Activated naive CD4-positive, alpha-beta T cell treated with anti-CD3 and anti-CD28 coated beads, Interleukin-2, amount 50 U/mL, for 24 hours (primary cell): Measurements from ENCODE around the gene TRAK2.
A peak's percentile ranks its signal among the peaks of the same experiment; 100 is the strongest.
"Not testable (repeated sequence)": the region's sequence is repeated elsewhere in the genome, so short reads cannot be mapped to it uniquely, and the experiment has no call there.

ENCODE experiments used
- H3K27ac Mint-ChIP-seq: one replicate; pipeline ENCODE4 v1.8.0; 2021; ENCODE audit warnings: mild to moderate bottlenecking, mixed read lengths
- H3K27me3 Mint-ChIP-seq: one replicate; pipeline ENCODE4 v1.8.0; 2021; ENCODE audit warnings: mixed read lengths
- H3K36me3 Mint-ChIP-seq: one replicate; pipeline ENCODE4 v1.8.0; 2021; ENCODE audit warnings: mixed read lengths
- H3K4me1 Mint-ChIP-seq: one replicate; pipeline ENCODE4 v1.8.0; 2021; ENCODE audit warnings: mixed read lengths
- H3K4me3 Mint-ChIP-seq: one replicate; pipeline ENCODE4 v1.8.0; 2021; ENCODE audit warnings: mild to moderate bottlenecking, mixed read lengths
- H3K9me3 Mint-ChIP-seq: one replicate; pipeline ENCODE4 v1.8.0; 2021; ENCODE audit warnings: mixed read lengths

TRAK2 gene

DNA sequence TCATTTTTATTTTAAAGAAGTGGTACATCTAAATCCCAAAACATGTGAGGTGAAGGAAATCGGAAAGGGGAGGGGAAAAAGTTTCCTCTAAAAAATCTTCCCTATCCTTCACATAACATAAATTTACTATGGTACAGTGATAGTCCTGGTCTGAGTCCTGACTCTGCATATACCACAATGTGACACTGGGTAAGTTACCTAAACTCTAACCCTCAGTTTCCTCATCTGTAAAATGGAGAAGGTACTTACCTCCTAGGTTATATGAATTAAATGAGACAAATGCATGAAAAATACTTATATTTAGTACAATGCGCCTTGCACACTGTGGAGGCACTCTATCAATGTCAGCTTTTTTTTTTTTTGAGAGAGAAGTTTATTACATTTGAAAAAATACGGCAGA lies 42.3 kb downstream of the TRAK2 start:
- Mint-ChIP-seq H3K36me3 (peaks cover 6% of the 10 kb centered on the region), H3K4me1 (peaks cover 37% of the 10 kb centered on the region), H3K4me3 (no peak overlapping the region), H3K9me3 (peaks cover 6% of the 10 kb centered on the region), H3K27ac (no peak overlapping the region), H3K27me3 (no peaks in the 10 kb centered on the region)

DNA sequence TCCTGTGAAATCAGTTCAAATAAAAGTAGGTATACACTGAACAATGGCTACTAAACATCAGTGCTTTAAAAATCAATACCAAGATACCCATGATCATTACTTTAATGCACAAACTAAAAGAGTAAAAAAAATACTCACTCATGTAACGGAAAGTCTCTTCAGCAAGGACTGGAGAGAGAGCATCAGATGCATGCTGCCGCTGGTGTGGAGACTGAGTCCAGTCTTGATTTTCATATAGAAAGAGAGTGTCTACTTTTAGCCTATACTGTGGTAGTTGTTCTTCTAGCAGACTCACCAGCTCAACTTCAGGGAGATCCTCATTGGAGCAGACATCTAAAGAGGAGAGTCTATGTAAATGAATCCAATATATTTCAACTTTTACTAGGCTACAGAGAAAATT lies 44.0 kb downstream of the TRAK2 start:
- Mint-ChIP-seq H3K36me3 (peaks cover 6% of the 10 kb centered on the region), H3K4me1 (peaks cover 54% of the 10 kb centered on the region), H3K4me3 (no peak overlapping the region), H3K27ac (no peak overlapping the region), H3K27me3 (no peaks in the 10 kb centered on the region), H3K9me3 (peaks cover 6% of the 10 kb centered on the region)

- no peak overlapping the region for H3K4me3 Mint-ChIP-seq
- H3K36me3 Mint-ChIP-seq = peaks cover 2% of the 10 kb centered on the region
- peaks cover 62% of the 10 kb centered on the region for H3K4me1 Mint-ChIP-seq
- H3K9me3 Mint-ChIP-seq = peaks cover 1% of the 10 kb centered on the region
- H3K27me3 Mint-ChIP-seq = no peaks in the 10 kb centered on the region
- H3K27ac Mint-ChIP-seq = peak overlapping the region; percentile 81
Observed at GRCh38 chr2:201406077-201406662, 45.1 kb downstream of the TRAK2 start.

GRCh38 chr2:201404699-201405280 lies 46.5 kb downstream of the TRAK2 start:
- Mint-ChIP-seq H3K36me3 (peaks cover 2% of the 10 kb centered on the region), H3K27ac (peak overlapping the region; percentile 68), H3K9me3 (no peaks in the 10 kb centered on the region), H3K4me3 (no peak overlapping the region), H3K27me3 (no peaks in the 10 kb centered on the region), H3K4me1 (peaks cover 73% of the 10 kb centered on the region)

DNA sequence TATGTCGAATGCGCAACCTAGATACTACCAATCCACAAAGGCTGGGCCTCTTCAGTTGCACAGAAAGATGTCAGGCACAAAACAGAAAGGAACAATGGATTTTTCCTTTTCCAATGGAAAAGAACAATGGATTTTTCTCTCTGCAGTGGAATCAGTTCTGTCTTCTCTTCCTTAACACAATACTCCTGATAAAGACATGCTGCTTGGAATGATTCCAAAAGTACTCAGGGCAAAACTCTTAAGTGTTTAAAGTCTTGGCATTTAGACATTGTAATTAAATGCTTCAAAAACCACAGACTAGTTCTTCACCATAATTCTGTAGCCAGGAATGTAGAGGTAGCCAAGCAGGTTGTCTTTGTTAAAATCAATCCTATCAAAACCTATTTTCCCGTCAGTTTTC lies 47.4 kb downstream of the TRAK2 start:
- peaks cover 77% of the 10 kb centered on the region for H3K4me1 Mint-ChIP-seq
- no peaks in the 10 kb centered on the region for H3K27me3 Mint-ChIP-seq
- no peaks in the 10 kb centered on the region for H3K9me3 Mint-ChIP-seq
- H3K27ac Mint-ChIP-seq = no peak overlapping the region
- peaks cover 5% of the 10 kb centered on the region for H3K36me3 Mint-ChIP-seq
- H3K4me3 Mint-ChIP-seq = no peak overlapping the region

DNA sequence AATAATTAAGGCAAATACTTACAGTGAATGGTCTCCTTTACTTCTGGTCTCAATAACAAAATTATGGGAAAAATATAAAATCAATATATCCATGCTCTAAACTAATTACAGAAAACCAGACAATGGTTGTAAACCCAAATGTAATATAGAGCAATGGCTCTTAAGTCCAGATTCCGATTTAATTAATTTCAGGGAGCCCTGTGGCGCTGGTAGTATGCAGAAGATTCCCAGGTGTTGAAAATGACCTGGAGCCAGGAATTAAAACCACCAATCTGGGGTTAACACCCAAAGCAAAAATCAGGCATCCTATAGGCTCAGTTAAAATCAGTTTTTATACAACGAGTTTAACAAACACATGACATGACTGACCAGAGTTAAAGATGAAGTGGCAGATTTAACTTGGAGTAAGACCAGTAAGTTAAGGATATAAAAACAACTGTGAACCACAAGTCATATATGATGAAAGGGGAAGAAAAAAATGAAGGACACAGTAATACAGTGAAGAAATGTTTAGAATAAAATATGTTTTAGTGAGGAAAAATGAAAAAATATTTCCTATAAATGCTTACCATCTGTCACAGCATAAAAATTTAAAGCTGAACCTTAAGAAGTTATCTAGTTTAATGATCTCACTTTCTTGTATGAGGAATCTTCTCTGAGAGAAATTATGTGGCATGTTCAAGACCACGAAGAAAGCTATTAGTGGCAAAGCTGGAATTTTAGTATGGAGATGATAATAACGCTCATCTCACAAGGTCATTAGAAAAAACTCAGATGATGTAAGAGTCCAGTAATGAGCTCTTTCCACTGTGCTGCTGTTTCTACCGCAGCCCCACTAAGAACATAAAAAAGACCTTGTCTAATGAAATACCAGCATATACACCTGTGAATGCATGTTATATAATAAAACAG lies 48.4 kb downstream of the TRAK2 start:
- H3K27me3 Mint-ChIP-seq = no peaks in the 10 kb centered on the region
- no peaks in the 10 kb centered on the region for H3K9me3 Mint-ChIP-seq
- H3K4me3 Mint-ChIP-seq = no peak overlapping the region
- peaks cover 74% of the 10 kb centered on the region for H3K4me1 Mint-ChIP-seq
- peak overlapping the region; percentile 38 for H3K27ac Mint-ChIP-seq
- H3K36me3 Mint-ChIP-seq = peaks cover 5% of the 10 kb centered on the region

GRCh38 chr2:201401815-201402214 lies 49.4 kb downstream of the TRAK2 start:
- H3K27ac Mint-ChIP-seq = no peak overlapping the region
- no peaks in the 10 kb centered on the region for H3K27me3 Mint-ChIP-seq
- no peak overlapping the region for H3K4me3 Mint-ChIP-seq
- peaks cover 5% of the 10 kb centered on the region for H3K36me3 Mint-ChIP-seq
- H3K9me3 Mint-ChIP-seq = no peaks in the 10 kb centered on the region
- H3K4me1 Mint-ChIP-seq = peaks cover 66% of the 10 kb centered on the region

DNA sequence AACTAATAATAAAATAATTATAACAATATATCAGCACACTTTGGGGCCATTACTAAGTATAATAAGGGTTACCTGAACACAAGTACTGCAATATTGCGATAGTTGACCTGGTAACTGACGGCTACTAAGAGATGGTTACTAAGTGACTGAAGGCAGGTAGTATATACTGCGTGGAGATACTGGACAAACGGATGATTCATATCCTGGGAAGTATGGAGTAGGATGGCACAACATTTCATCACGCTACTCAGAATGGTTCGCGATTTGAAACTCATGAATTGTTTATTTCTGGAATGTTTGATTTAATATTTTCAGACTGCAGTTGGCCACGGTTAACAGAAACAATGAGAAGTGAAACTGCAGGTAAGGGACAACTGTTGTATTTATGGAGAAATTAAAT lies 54.7 kb downstream of the TRAK2 start:
- Mint-ChIP-seq H3K4me1 (peaks cover 18% of the 10 kb centered on the region), H3K36me3 (peaks cover 14% of the 10 kb centered on the region), H3K27ac (no peak overlapping the region)

GRCh38 chr2:201383136-201383535 lies 68.1 kb downstream of the TRAK2 start:
- Mint-ChIP-seq H3K27ac (no peak overlapping the region), H3K4me3 (no peak overlapping the region), H3K4me1 (no peaks in the 10 kb centered on the region), H3K36me3 (peaks cover 30% of the 10 kb centered on the region), H3K27me3 (no peaks in the 10 kb centered on the region), H3K9me3 (peaks cover 11% of the 10 kb centered on the region)

More for the DNA sequence above, 54.7 kb downstream of the TRAK2 start:
- Mint-ChIP-seq H3K27me3 (no peaks in the 10 kb centered on the region), H3K9me3 (no peaks in the 10 kb centered on the region), H3K4me3 (no peak overlapping the region)

DNA sequence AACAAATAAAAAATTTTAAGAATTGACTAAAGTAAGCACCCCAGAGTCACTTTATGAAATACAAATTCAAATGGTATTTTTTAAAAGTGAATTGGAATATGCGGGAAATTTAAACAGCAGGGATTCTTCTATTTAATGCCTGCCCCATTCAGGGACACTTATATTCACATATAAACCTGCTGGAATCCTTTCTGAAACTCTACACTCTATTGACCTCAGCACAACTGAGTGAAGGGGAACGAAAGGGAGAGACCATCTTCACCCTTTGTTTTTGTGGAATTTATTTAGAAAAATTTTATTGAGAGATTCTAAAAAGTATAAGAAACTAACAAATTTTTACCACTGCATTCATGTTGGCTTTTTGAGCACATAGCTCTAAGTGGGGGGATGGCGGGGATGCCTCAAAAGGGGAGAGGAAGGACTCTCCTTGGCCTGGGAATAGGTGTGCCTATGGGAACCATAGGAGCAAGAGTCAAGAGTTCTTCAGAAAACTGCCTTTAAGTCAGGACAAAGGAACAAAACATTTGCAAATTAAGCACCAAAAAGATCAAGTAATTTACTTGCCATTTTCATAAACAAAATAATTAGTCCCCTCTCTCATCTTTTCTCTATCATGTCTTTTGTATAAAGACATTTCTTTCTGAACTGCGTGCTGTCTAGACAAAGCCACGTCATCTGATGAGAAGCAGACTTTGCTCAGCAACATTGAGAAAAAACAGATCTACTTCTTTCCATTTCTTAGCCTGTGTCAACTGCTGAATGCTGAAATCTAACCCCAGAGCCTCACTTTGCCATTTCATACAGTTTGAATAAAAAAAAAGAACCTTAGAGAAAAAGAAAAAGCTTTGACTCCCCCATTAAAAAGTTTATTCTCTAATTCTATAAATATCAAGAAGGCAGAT lies 72.5 kb downstream of the TRAK2 start:
- Mint-ChIP-seq H3K36me3 (peaks cover 39% of the 10 kb centered on the region), H3K9me3 (peaks cover 11% of the 10 kb centered on the region), H3K4me3 (no peak overlapping the region), H3K4me1 (peaks cover under 1% of the 10 kb centered on the region), H3K27me3 (no peaks in the 10 kb centered on the region), H3K27ac (no peak overlapping the region)

DNA sequence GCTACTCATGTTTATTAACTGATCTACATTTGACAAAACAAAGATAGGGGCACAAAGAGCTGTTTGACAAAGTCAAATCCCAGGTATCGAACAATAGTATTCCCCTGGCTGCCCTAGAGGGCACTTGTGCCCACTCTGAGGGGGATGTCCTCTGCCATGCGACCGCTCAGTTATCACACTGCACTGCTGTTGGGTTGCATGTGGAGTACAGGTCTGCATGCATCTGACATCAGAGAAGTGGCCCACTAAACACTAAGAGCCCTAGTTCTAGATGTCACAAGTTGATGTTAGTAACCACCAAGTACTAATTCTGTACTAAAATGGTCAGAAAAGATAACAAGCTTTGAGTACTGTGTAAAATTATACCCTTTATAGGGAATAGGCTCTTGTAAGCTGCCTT lies 74.0 kb downstream of the TRAK2 start:
- peaks cover 44% of the 10 kb centered on the region for H3K36me3 Mint-ChIP-seq
- H3K27ac Mint-ChIP-seq = no peak overlapping the region
- peaks cover 11% of the 10 kb centered on the region for H3K9me3 Mint-ChIP-seq
- H3K27me3 Mint-ChIP-seq = no peaks in the 10 kb centered on the region
- H3K4me1 Mint-ChIP-seq = peaks cover 11% of the 10 kb centered on the region
- no peak overlapping the region for H3K4me3 Mint-ChIP-seq

- H3K4me3 Mint-ChIP-seq = no peak overlapping the region
- H3K9me3 Mint-ChIP-seq = peaks cover 6% of the 10 kb centered on the region
- peaks cover 19% of the 10 kb centered on the region for H3K4me1 Mint-ChIP-seq
- H3K27me3 Mint-ChIP-seq = no peaks in the 10 kb centered on the region
- no peak overlapping the region for H3K27ac Mint-ChIP-seq
- H3K36me3 Mint-ChIP-seq = peaks cover 56% of the 10 kb centered on the region
Observed at GRCh38 chr2:201369775-201370174, 81.5 kb downstream of the TRAK2 start.

DNA sequence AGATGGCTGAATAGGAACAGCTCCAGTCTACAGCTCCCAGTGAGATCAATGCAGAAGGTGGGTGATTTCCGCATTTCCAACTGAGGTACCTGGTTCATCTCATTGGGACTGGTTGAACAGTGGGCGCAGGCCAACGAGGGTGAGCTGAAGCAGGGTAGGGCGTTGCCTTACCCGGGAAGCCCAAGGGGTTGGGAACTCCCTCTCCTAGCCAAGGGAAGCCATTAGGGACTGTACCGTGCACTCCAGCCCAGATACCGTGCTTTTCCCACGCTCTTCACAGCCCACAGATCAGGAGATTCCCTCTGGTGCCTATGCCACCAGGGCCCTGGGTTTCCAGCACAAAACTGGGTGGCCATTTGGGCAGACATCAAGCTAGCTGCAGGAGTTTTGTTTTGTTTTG lies 81.9 kb downstream of the TRAK2 start:
- not testable (repeated sequence) for H3K27me3 Mint-ChIP-seq, H3K9me3 Mint-ChIP-seq, H3K4me3 Mint-ChIP-seq, H3K27ac Mint-ChIP-seq
- peaks cover 20% of the 10 kb centered on the region for H3K4me1 Mint-ChIP-seq
- peaks cover 52% of the 10 kb centered on the region for H3K36me3 Mint-ChIP-seq

DNA sequence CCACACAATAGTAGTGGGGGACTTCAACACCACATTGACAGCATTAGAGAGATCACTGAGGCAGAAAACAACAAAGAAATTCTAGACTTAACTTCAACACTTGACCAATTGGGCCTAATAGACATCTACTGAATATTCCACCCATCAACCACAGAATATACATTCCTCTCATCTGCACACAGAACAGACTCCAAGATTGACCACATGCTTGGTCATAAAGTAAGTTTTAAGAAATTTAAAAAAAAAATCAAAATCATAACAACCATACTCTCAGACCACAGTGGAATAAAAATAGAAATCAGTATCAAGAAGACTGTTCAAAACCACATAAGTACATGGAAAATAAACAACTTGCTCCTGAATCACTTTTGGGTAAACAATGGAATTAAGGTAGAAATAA lies 85.1 kb downstream of the TRAK2 start:
- H3K4me1 Mint-ChIP-seq = peaks cover 34% of the 10 kb centered on the region
- no peak overlapping the region for H3K27ac Mint-ChIP-seq
- H3K36me3 Mint-ChIP-seq = peaks cover 44% of the 10 kb centered on the region
- H3K4me3 Mint-ChIP-seq = no peak overlapping the region
- H3K27me3 Mint-ChIP-seq = no peaks in the 10 kb centered on the region
- peaks cover 6% of the 10 kb centered on the region for H3K9me3 Mint-ChIP-seq

- Mint-ChIP-seq H3K4me1 (peaks cover 43% of the 10 kb centered on the region), H3K9me3 (peaks cover 6% of the 10 kb centered on the region), H3K4me3 (no peak overlapping the region), H3K27ac (no peak overlapping the region), H3K27me3 (no peaks in the 10 kb centered on the region), H3K36me3 (peaks cover 41% of the 10 kb centered on the region)
Observed at GRCh38 chr2:201363857-201364560, 87.2 kb downstream of the TRAK2 start.
